IMR-90 (cell line): ENCODE measurements around the gene RBBP7. TPM values are rescaled to one million over a fixed set of nuclear protein-coding genes. Genes with fewer than 3 reads are reported as not detected.

Experiments
- ATAC-seq: fragments of 200-7000 bp; cut with Tn5 transposase; 2 replicates; pipeline ENCODE4 v1.9.1; 2020; ENCODE audit warnings: low read depth, mild to moderate bottlenecking, moderate library complexity
- BruUV-seq: library from RNA; stranded (reverse); fragments of 400-500 nt; replicated peaks from 2 replicates; lab custom pipeline; 2021; lab: Mats Ljungman, UMichigan
- CTCF ChIA-PET: fragments of 300-600 bp; formaldehyde crosslinking; extraction: SDS; loops from one replicate; lab custom pipeline; 2021; ENCODE audit warnings: antibody characterized with exemption; lab: Yijun Ruan, JAX
- POLR2A ChIA-PET: fragments of 300-600 bp; sonication (Branson Sonifier 250); formaldehyde crosslinking; loops from one replicate; lab custom pipeline; 2022; ENCODE audit warnings: antibody characterized with exemption; ENCODE audit not compliant: unreplicated experiment; lab: Charles Lee
- DNase-seq: peaks from one replicate; pipeline ENCODE4 v3.0.0; 2013
- H2AFZ ChIP-seq: replicated peaks from 2 replicates; pipeline ENCODE3; 2013; ENCODE audit warnings: low read length, mild to moderate bottlenecking; ENCODE audit not compliant: poor library complexity
- H2AK5ac ChIP-seq: 2 replicates; pipeline ENCODE4 v1.6.1; 2013; ENCODE audit warnings: low read depth, low read length, inconsistent platforms
- H2AK9ac ChIP-seq: replicated peaks from 2 replicates; pipeline ENCODE3; 2013; ENCODE audit warnings: mild to moderate bottlenecking, low read depth, low read length, moderate library complexity; ENCODE audit not compliant: poor library complexity
- H2BK120ac ChIP-seq: 2 replicates; pipeline ENCODE4 v1.6.1; 2013; ENCODE audit warnings: low read depth, low read length, inconsistent platforms
- H2BK15ac ChIP-seq: 3 replicates; pipeline ENCODE4 v1.6.1; 2013; ENCODE audit warnings: low read depth, low read length, inconsistent platforms
- H2BK20ac ChIP-seq: 2 replicates; pipeline ENCODE4 v1.6.1; 2013; ENCODE audit warnings: low read depth, mild to moderate bottlenecking, inconsistent platforms, low read length, moderate library complexity
- H2BK5ac ChIP-seq: 2 replicates; pipeline ENCODE4 v1.6.1; 2013; ENCODE audit warnings: mild to moderate bottlenecking, low read depth, low read length, inconsistent platforms; ENCODE audit not compliant: poor library complexity, severe bottlenecking
- H3K14ac ChIP-seq: replicated peaks from 2 replicates; pipeline ENCODE4 v1.6.1; 2013; ENCODE audit warnings: low read depth, low read length, inconsistent platforms
- H3K18ac ChIP-seq: 2 replicates; pipeline ENCODE4 v1.6.1; 2013; ENCODE audit warnings: low read depth, low read length, control low read depth
- H3K23ac ChIP-seq: 2 replicates; pipeline ENCODE4 v1.6.1; 2013; ENCODE audit warnings: low read depth, low read length, inconsistent platforms
- H3K27ac ChIP-seq: 2 replicates; pipeline ENCODE4 v1.5.1; 2013; ENCODE audit warnings: mild to moderate bottlenecking, control low read depth, low read length; ENCODE audit not compliant: insufficient read depth
- H3K27me3 ChIP-seq: 2 replicates; pipeline ENCODE4 v1.6.1; 2013; ENCODE audit warnings: low read length; ENCODE audit not compliant: control insufficient read depth, insufficient read depth
- H3K36me3 ChIP-seq: 2 replicates; pipeline ENCODE4 v1.6.1; 2013; ENCODE audit warnings: low read length, mixed read lengths; ENCODE audit not compliant: control insufficient read depth, insufficient read depth
- H3K4ac ChIP-seq: 2 replicates; pipeline ENCODE4 v1.6.1; 2013; ENCODE audit warnings: low read depth, low read length, inconsistent platforms
- H3K4me1 ChIP-seq: 2 replicates; pipeline ENCODE4 v1.6.1; 2013; ENCODE audit warnings: low read length, mixed read lengths; ENCODE audit not compliant: control insufficient read depth, insufficient read depth
- H3K4me2 ChIP-seq: 2 replicates; pipeline ENCODE4 v1.6.1; 2013; ENCODE audit warnings: low read depth, mild to moderate bottlenecking, control low read depth, low read length, moderate library complexity
- H3K4me3 ChIP-seq: 2 replicates; pipeline ENCODE4 v1.5.1; 2013; ENCODE audit warnings: low read depth, mild to moderate bottlenecking, control low read depth, low read length, moderate library complexity; ENCODE audit not compliant: insufficient read depth
- H3K56ac ChIP-seq: 2 replicates; pipeline ENCODE4 v1.6.1; 2013; ENCODE audit warnings: low read length, inconsistent platforms; ENCODE audit not compliant: insufficient read depth; ENCODE audit errors: extremely low read depth
- H3K79me1 ChIP-seq, 2 experiments: 2 replicates each; pipeline ENCODE4 v1.6.1; 2013; ENCODE audit warnings: low read length in 2 of 2, inconsistent platforms in 1 of 2, low read depth in 1 of 2
- H3K9ac ChIP-seq: 2 replicates; pipeline ENCODE4 v1.6.1; 2013; ENCODE audit warnings: low read depth, low read length, control low read depth
- H3K9me1 ChIP-seq: 2 replicates; pipeline ENCODE4 v1.6.1; 2013; ENCODE audit warnings: low read length, inconsistent platforms; ENCODE audit not compliant: insufficient read depth
- H3K9me3 ChIP-seq: 2 replicates; pipeline ENCODE4 v1.6.1; 2013; ENCODE audit warnings: low read length; ENCODE audit not compliant: control insufficient read depth, insufficient read depth
- H4K20me1 ChIP-seq: 2 replicates; pipeline ENCODE4 v1.6.1; 2013; ENCODE audit warnings: low read length, inconsistent platforms; ENCODE audit not compliant: insufficient read depth
- H4K5ac ChIP-seq: 2 replicates; pipeline ENCODE4 v1.6.1; 2013; ENCODE audit warnings: mild to moderate bottlenecking, low read depth, low read length, control low read depth
- H4K8ac ChIP-seq, 2 experiments: 2 replicates each; pipeline ENCODE4 v1.6.1; 2013; ENCODE audit warnings: low read depth in 2 of 2, low read length in 2 of 2, control low read depth in 1 of 2, inconsistent platforms in 1 of 2
- H4K91ac ChIP-seq: 2 replicates; pipeline ENCODE4 v1.6.1; 2013; ENCODE audit warnings: low read depth, low read length, inconsistent platforms; ENCODE audit not compliant: insufficient read depth
- CEBPB ChIP-seq: IDR thresholded peaks from 2 replicates; pipeline ENCODE4 v1.6.1; 2012; ENCODE audit warnings: low read depth, low read length, improper control_type of control experiment
- RAD21 ChIP-seq: IDR thresholded peaks from 2 replicates; pipeline ENCODE4 v1.6.1; 2012; ENCODE audit warnings: low read length, improper control_type of control experiment
- WGBS, 2 experiments: methylation state at CpG; one replicate each; pipeline versions ENCODE4 v1.1.5 to v1.1.7; 2013; ENCODE audit warnings: missing lambda C conversion rate in 2 of 2; ENCODE audit not compliant: insufficient read length in 1 of 2; ENCODE audit errors: extremely low coverage in 2 of 2; 5-methylcytosine and 5-hydroxymethylcytosine counted together
- dilution Hi-C: fragments of 300-500 bp; cut with HindIII; formaldehyde crosslinking; loops from one replicate; pipeline ENCODE4 v1.14.3; 2018; ENCODE audit warnings: low sequenced_read_pairs; ENCODE audit not compliant: unreplicated experiment
- in situ Hi-C: fragments of 300-500 bp; cut with MboI; formaldehyde crosslinking; loops from 3 replicates; pipeline ENCODE4 v1.14.3; 2019; ENCODE audit warnings: low sequenced_read_pairs, inconsistent platforms, mixed read lengths
- intact Hi-C: fragments of 100-400 bp; cut with micrococcal nuclease; formaldehyde crosslinking; loops from 2 replicates; pipeline ENCODE4 v1.10.0; 2022
- polyA plus RNA-seq, 3 experiments: library from polyadenylated mRNA; depleted of rRNA; stranded (reverse); fragments of >200 nt; gene quantifications; 2 replicates each; pipeline ENCODE4 v1.2.3, GENCODE V29; 2012; ENCODE audit warnings: low replicate concordance in 1 of 3
- total RNA-seq: library from RNA; depleted of rRNA; stranded (reverse); fragments of >200 nt; gene quantifications from 2 replicates; pipeline ENCODE4 v1.2.3, GENCODE V29; 2012
- TF ChIP-seq, protein P1 (sequence below): fragments of 150-350 bp; IDR thresholded peaks from 2 replicates; pipeline ENCODE4 v1.6.1; 2016; ENCODE audit warnings: low read depth, mild to moderate bottlenecking, low read length, moderate library complexity, borderline replicate concordance

The RBBP7 gene
- total and polyA plus RNA-seq, 2 of the 4 experiments (the other 2 are of a cell fraction) = 147 to 149 TPM

DNA sequence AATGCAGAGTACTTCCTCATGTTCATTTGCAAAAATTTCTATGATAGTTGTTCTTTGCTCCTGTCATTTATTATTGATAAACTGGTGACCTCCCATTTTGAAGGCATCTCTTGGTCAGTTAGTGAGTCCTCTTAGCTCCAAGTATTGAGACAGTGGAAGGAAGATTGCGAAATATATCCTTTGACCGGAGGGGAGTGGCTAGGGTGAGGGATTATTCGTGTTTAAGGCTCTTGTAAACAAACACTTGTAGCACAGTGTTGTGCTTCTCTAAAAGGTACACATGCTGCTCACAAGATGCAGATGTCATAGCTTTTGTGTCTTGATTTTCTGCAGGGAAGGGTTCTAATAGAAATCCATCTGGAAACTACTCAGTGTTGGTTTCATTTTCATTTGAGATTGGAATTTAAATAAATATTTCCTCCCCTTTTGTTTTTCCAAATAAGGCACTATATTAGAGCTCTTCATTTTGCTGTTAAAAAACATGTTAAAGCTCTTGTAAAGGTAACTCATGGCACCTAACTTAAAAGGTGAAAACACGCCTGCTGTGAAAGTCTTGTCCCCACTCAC lies 62.1 kb downstream of the RBBP7 start:
- peak overlapping the region; percentile 79 for H4K91ac ChIP-seq
- peak; percentile 93 for ATAC-seq

More for the DNA sequence above, 62.1 kb downstream of the RBBP7 start:
- Histone ChIP-seq H3K4me3 (peak overlapping the region; percentile 66; the same call in 1 of the 2 replicates), H3K9me1 (peaks cover 3% of the 10 kb centered on the region; the same call in 1 of the 2 replicates), H3K56ac (no peak overlapping the region), H2BK20ac (peak overlapping the region; percentile 27; the same call in 1 of the 2 replicates), H2BK5ac (peak overlapping the region; percentile 87), H3K36me3 (no peaks in the 10 kb centered on the region), H2BK15ac (no peak overlapping the region), H4K8ac (peak overlapping the region in 1 of 2 experiments; percentile 69; a peak in 2 of 4 replicates), H2AK5ac (no peak overlapping the region), H2AK9ac (no peak overlapping the region), H3K9ac (peak overlapping the region; percentile 15), H3K9me3 (no peaks in the 10 kb centered on the region), H3K18ac (peak overlapping the region; percentile 53; the same call in 1 of the 2 replicates), H3K4me2 (peak overlapping the region; percentile 72), H3K23ac (0 out of 2 replicates have a peak overlapping the region, but pooled peaks have one; percentile 50), H3K27ac (peak overlapping the region; percentile 76; the same call in 1 of the 2 replicates), H4K5ac (peak overlapping the region; percentile 25; the same call in 1 of the 2 replicates), H3K79me1 (peaks cover 14 to 17% of the 10 kb centered on the region in 2 experiments), H2AFZ (no peak overlapping the region), H3K14ac (peak overlapping the region; percentile 59; the same call in 1 of the 2 replicates), H2BK120ac (peak overlapping the region; percentile 53; the same call in 1 of the 2 replicates), H3K4ac (peak overlapping the region; percentile 30; the same call in 1 of the 2 replicates), H3K27me3 (no peaks in the 10 kb centered on the region), H3K4me1 (peaks cover 4% of the 10 kb centered on the region), H4K20me1 (no peaks in the 10 kb centered on the region)
- BruUV-seq = no TSS peak
- no CpG with 5 or more reads among the region's 4 CpGs for WGBS, 2 experiments
- intact Hi-C loops = no loop called here
- CTCF ChIA-PET = interaction anchor here (0.8 to 2.0 kb wide), 5 partner anchors 10 to 238 kb away, joined by 3 to 7 read pairs (median 3); no protein-coding TSS in a partner anchor
- POLR2A ChIA-PET = no interaction called here
- TF ChIP-seq, protein P1, sequence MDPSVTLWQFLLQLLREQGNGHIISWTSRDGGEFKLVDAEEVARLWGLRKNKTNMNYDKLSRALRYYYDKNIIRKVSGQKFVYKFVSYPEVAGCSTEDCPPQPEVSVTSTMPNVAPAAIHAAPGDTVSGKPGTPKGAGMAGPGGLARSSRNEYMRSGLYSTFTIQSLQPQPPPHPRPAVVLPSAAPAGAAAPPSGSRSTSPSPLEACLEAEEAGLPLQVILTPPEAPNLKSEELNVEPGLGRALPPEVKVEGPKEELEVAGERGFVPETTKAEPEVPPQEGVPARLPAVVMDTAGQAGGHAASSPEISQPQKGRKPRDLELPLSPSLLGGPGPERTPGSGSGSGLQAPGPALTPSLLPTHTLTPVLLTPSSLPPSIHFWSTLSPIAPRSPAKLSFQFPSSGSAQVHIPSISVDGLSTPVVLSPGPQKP = no peak
- no peak for TF ChIP-seq RAD21
- peak; percentile 100 for TF ChIP-seq CEBPB
- dilution Hi-C loops = no loop called here
- peak; percentile 68 for DNase-seq
- in situ Hi-C loops = no loop called here
